Astrocyte (in vitro differentiated cells and primary cell): ENCODE data around the gene NDST3.

Experiments
- CTCF ChIP-seq: IDR thresholded peaks from 2 replicates; pipeline ENCODE4 v1.5.1; 2011; ENCODE audit warnings: low read depth, mild to moderate bottlenecking, inconsistent platforms, low read length, moderate library complexity; ENCODE audit not compliant: insufficient read depth
- EZH2 ChIP-seq: IDR thresholded peaks from 2 replicates; pipeline ENCODE4 v1.6.1; 2012; ENCODE audit warnings: mild to moderate bottlenecking, low read length, inconsistent platforms; ENCODE audit not compliant: insufficient read depth

- TF ChIP-seq EZH2 (no peak), CTCF (no peak)
Observed at GRCh38 chr4:118249890-118250289, 215.6 kb downstream of the NDST3 start.
